Ecto neural progenitor cell (in vitro differentiated cells): Measurements from ENCODE around the gene CHST8.
A peak's percentile ranks its signal among the peaks of the same experiment; 100 is the strongest.

Source experiments
- DNase-seq: peaks from one replicate; pipeline ENCODE4 v3.0.0-alpha.2; 2018; ENCODE audit warnings: low spot score

CHST8 gene

DNA sequence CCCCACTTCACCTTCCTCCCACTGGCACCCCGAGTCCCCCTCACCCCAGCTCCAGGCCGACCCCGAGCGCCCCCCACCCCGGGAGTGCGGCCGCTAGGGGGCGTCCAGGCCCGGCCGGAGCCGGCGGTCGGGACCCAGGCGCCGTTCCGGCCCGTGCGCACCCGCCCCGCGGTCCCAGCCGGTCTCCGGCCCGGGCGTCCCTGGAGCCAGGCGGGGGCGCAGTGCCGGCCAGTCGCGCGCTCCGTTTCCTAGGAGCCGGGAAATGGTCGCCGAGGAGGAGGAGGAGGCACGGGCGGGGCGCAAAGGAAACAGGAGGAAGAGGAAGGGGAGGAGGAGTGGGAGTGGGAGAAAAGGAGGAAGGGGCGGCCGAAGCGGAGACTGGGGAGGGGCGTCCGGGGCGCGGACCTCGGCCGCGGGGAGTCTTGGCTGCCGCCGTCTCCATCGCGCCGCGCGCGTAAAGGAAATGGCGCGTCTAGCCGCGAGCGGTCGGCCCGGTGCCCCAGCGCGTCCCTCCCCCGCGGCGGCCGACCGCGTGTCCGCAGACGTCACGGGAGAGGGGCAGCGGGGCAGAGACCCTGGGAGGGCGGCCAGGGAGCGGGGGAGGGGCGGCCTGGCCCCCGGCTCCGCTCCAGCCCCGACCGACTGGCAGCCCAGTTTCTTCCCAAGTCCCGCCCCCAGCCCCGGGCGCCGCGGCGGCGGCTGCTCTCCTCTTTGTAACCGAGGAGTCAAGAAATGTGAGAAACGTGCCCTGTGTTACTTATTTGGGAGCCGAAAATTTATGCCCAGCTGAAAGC, 173.8 kb downstream of the CHST8 start:
- peak; percentile 94 for DNase-seq

GRCh38 chr19:33796164-33796875, 174.6 kb downstream of the CHST8 start, which contains the start of gene KCTD15:
TSS of gene KCTD15 (plus strand) at chr19:33796870. CDS start at chr19:33800455, 3,585 bp downstream.
- DNase-seq = peak; percentile 87

- DNase-seq = peak; percentile 80
Measured at GRCh38 chr19:33797802-33798671, 176.3 kb downstream of the CHST8 start.

DNA sequence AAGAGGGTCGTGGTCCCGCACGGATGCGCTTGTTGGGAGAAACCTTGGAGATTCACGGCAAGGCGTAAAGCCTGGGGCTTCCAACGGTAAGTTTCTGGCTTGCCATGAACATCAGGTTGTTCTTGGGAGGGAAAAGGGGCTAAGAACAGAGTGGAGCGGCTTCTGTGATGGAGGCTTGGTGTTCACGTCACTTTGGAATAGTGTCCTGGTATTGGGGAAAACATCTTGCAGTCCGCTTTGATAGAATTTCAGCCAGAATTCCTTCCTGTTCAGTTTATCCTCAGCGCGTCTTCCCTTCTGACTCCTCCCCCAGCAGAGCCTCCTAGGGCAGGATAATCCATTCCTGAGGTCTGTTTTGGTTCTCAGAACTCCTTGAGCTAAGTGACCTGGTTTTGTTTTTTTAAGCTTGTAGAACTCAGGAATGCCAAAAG, 176.9 kb downstream of the CHST8 start:
- no peak for DNase-seq

DNA sequence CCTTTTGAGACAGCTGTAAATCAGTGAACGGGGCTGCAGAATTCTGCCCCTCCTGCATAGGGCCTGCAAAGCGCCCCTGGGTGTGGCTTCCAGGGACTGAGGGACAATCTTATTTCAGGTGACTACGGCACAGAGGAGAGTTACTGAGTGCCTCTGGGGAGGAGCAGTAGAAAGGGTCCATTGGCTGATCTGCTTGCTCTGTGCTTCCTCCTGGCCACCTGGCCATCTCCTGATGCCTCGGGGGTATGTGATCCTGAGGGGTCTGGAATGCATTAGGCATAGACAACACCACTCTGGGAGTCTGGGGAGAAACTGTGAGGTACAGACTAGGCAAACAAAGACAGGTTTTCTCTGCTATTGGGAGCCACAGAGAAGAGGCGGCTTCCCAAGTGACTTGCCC, 177.7 kb downstream of the CHST8 start:
- no peak for DNase-seq

DNA sequence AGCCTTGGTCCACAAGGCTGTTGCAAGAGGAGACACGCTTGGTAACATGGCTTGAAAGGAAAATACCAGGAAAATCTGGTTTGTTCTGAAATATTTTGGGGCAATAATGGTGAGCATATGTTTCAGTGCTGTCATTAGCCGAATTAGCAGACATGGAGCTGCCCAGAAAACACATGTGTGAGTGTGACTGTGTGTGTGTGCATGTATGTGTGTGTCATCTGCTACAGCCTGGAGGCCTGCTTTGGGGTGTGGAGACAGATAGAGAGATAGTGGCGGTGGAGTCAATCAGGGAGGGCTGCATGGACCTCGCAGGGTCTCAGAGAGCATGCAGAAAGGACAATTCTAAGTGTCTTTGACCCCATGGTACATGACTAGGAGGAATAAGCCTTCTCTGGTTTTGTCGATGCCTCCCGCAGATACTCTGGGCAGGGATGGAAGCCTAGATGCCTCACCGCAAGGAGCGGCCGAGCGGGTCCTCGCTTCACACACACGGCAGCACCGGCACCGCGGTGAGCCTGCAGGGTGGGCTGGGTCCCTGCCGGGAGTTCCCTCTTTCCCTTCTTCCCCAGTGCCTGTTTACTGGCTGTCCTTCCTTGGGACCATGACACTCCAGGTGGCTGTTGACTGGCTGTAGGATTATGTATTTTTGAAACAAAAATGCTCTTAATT, 178.4 kb downstream of the CHST8 start:
- no peak for DNase-seq

DNA sequence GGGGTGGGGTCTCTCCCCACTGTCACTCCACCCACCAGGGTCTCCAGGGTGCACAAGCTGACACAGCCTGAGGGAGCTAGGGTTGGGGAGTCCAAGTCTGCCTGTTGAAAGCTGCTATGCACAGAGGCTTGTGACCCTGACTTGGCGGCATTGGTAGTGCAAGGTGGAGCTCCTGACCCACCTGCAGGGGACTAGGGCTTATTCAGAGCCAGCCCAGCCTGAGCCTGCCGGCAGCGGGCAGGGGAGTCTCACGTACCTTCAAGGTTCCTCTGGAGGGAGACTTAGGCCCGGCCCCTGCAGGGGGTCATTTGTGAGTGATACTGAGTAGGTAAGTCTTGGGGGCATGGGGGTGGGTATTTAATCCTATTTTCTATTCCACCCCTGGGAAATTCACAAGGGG, 179.7 kb downstream of the CHST8 start:
- DNase-seq = no peak

- no peak for DNase-seq
Measured at GRCh38 chr19:33802001-33802400, 180.2 kb downstream of the CHST8 start.

DNA sequence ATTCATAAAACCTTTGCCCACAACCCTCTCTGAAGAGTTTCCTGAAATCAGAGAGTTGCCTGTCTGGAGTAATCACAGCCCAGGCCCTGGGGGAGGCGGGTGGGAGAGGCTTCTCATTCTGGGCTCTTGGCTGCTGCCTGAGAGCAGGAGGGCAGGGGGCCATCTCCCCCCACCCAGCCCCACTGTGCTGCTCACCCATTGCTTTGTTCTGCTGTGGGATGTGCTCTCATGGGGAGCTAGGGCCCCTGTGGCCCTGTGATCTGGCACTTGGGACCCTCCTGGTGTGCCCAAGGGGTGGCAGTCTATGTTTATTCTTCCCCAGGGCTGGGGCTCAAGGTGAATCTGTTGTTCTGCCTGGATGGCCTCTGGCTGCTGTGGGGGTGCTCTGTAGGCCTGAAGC, 181.0 kb downstream of the CHST8 start:
- DNase-seq = no peak

DNA sequence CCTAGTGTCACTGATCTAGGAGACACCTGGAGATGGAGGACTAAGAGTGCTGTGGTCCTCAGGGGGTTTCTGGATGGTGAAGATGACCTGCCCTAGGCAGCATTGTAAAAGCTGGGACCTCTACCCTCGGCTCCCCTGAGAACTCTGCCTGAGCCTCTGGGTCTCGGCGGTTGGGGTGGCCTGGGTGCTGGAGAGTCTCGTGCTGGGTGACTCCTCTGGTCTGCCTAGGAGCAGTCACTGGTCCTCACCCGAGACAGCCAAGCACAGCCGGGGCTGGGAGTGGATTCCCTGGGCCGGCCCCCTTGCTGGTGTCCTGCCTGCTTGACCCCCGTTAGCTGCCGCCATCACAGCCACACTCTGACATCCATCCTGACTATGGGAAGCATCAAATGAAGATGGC, 181.6 kb downstream of the CHST8 start:
- DNase-seq = no peak

DNA sequence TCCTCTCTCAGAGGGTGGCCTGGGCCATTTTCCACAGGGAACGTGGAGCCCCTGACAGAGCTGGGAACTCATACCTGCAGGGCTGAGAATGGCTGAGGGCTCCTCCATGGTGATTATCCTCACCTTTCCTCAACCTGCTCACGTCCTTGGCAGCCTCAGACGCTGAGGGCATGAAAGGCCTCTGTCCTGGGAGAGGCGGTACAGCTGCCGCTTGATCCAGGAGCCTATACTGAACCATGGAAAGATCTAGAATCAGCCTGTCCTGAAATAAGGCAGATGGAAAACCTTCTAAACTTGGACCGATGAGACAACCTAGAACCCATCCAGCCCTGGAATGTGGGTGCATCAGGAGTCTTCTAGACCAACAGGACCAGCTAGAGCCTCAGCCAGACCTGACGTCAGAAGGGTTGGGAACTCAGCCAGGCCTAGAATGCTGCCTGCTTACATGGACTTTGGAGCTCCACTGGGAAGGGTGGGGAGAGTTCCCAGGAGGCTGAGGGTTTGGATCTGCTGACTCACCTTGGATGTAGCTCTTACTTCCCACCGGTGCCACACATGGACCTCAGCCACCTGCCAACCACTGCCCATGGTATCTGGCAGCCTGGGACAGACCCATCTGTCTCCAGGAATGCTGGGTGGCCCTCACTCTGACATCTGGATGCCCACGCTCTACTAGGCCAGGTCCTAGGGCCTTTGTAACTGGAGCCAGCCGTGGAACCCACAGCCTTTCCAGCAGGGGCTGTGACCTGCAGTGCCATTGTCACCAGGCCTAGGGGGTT, 182.5 kb downstream of the CHST8 start:
- DNase-seq = no peak

GRCh38 chr19:33805313-33805712, 183.6 kb downstream of the CHST8 start:
- DNase-seq = no peak

DNA sequence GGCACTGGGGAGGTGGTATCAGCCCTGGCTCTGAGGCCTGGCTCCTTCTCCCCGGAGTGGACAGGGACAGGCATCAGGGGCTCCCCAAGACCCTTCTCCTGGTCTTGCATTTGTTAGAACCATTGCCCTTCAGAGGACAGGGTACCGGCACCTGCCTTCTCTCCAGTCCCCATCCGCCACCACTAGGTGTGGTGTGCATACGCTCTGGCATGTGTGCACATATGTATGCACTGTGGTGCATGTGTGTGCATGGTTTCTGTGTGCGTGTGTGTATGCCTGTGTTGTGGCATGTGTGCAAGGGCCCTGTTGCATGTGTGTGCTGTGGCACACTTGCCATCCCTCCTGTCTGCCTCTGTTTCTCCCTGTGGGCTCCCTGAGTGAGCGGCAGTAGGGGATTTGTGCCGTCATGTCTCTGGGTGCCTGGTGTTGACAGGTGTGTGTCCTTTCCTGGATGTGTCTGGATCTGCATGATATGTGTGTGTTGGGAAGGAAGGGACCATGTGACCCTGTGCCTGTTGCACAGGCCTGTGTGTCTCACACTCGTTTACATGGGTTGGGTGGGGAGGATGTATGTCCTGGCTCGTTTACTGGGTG, 184.2 kb downstream of the CHST8 start:
- no peak for DNase-seq

DNA sequence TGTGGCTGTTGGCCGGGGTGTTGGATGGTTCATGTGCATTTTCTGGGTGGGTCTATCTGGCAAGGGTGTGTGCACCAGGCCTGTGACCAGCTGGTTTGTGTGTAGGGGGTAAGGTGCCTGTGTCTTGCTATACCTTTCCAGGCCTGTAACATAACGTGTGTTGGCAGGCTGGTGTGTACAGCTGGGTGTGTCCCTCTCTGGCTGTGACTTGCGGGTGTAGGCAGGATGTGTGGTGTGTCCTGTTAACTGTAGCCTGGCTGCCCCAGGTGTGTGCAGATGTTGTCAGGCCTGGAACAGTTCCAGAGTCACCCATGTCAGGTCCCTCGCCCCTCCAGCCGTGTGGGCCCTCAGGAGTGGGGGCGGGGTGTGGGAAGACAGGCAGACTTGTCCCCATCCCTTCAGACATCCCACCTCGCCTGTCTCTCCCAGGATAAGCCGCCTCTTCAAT, 184.7 kb downstream of the CHST8 start:
- DNase-seq = no peak

DNA sequence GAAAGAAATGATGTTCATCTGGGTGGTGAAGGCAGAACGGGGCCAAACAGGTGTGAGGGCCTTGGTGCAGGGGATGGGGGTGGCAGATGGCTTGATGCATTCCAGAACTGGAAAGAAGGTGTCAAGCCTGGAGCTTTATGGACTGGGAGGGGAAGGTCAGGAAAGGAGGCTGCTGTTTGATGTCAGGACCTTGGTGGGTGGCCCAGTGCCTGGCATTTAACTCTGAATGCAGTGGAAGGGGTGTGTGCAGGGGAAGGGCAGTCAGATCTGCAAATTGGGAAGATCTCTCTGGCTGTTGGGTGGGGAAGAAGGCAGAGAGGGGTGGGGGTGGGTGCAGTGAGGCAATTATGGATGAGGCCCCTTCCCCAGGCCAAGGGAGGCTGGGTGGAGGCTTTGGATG, 186.6 kb downstream of the CHST8 start:
- no peak for DNase-seq

DNA sequence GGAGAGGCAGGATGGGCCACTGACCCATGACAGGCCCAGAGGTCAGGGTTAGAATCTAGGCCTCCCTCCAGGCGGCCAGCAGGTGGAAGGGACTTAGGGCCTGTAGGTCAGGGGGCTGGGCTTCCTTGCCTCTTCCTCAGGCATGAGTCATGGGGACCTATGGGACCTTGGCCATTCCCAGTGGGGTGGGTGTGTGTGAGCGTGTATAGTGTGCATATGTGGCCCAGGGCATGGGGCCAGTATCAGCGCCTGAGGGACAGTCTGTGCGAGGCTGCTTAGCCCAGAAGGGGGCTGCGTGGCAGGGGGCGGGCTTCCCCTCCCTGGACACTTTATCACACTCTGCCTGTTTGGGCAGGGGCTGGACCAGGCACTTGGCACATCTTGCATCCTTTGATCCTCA, 188.2 kb downstream of the CHST8 start:
- DNase-seq = no peak

GRCh38 chr19:33810821-33811220, 189.1 kb downstream of the CHST8 start:
- no peak for DNase-seq

DNA sequence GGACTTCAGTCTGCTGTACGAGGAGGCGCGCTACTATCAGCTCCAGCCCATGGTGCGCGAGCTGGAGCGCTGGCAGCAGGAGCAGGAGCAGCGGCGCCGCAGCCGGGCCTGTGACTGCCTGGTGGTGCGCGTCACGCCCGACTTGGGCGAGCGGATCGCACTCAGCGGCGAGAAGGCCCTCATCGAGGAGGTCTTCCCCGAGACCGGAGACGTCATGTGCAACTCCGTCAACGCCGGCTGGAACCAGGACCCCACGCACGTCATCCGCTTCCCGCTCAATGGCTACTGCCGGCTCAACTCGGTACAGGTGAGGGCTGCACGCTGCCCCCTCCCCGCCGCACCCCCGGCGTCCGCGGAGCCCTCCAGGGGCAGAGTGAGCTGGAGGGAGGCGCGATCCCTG, 189.5 kb downstream of the CHST8 start:
- DNase-seq = no peak

GRCh38 chr19:33811736-33812387, 190.1 kb downstream of the CHST8 start:
- no peak for DNase-seq
